ENCODE results near the gene TBX4.
A peak's percentile ranks its signal among the peaks of the same experiment; 100 is the strongest.
"Not testable (repeated sequence)": the region's sequence is repeated elsewhere in the genome, so short reads cannot be mapped to it uniquely, and the experiment has no call there.

TBX4 gene

GRCh38 chr17:61492759-61493526 lies 40.7 kb downstream of the TBX4 start:
- peak; percentile 18 for DNase-seq (ENCODE audit: low read depth)
- no peak for TF ChIP-seq CTCF (IDR thresholded peaks at IDR 0.05; ENCODE audit: low read length, missing control alignments)
- H3K4me3 ChIP-seq (replicated peaks; ENCODE audit: low read depth, low read length), result no peak overlapping the region

DNA sequence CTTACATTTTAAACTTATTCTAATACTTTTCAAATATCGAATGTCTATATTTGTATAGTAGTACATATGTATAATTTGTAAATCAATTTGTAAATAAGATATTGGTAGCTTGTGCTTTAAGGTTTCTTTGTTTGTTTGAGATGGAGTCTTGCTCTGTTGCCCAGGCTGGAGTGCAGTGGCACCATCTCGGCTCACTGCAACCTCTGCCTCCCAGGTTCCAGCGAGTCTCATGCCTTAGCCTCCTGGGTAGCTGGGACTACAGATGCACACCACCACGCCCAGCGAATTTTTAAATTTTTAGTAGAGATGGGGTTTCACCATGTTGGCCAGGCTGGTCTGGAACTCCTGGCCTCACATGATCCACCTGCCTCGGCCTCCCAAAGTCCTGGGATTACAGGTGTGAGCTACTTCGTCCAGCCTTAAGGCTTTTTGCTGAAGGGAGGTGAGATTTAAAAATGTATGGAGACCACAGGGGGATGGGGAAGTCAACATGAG lies 41.7 kb downstream of the TBX4 start:
- not testable (repeated sequence) for H3K4me3 ChIP-seq (replicated peaks; ENCODE audit: low read depth, low read length); DNase-seq (ENCODE audit: low read depth)

DNA sequence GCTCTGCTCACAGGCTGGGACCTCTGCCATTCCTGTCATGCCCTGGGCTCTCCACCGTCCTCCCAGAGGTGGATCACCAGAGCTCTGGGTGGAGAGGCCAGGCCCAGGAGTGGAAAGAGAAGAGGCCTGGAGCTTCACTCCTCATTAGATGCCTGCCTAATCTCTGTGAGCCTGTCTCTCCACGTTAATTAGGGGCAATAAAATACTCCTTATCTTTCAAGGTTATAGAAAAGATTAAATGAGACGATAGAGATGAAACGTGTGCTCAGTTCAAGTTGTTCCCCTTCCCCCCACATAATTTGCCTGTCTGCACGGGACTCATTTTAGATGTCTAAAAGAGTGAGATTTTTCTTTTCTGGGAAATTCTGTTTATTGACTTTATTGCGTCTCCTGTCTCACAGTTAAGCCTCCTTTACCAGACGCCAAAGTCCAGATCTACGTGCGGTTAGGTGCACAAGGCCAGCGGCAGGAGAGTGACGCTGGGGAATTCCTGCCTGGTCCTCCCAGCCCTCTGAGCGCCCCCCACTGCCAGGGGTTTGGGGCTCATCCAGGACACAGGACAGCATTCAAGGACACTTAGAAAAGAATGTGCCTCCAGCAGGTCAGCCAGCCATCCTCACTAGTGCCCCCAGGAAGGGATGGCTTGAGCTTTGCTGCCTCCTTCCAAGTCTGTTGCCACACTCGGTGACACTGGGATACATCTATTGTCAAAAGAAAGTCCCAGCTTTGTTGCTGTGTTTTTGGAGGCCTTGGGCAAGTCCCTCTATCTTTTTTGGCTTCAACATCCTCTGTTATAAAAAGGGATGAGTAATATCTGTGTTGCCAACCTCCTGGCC lies 42.3 kb downstream of the TBX4 start:
- no peak for DNase-seq (ENCODE audit: low read depth)
- H3K4me3 ChIP-seq (replicated peaks; ENCODE audit: low read depth, low read length), result no peak overlapping the region
- TF ChIP-seq CTCF (IDR thresholded peaks at IDR 0.05; ENCODE audit: low read length, missing control alignments), result no peak

GRCh38 chr17:61495161-61495857 lies 43.1 kb downstream of the TBX4 start:
- no peak for TF ChIP-seq CTCF (IDR thresholded peaks at IDR 0.05; ENCODE audit: low read length, missing control alignments)
- no peak overlapping the region for H3K4me3 ChIP-seq (replicated peaks; ENCODE audit: low read depth, low read length)
- peak; percentile 14 for DNase-seq (ENCODE audit: low read depth)

DNA sequence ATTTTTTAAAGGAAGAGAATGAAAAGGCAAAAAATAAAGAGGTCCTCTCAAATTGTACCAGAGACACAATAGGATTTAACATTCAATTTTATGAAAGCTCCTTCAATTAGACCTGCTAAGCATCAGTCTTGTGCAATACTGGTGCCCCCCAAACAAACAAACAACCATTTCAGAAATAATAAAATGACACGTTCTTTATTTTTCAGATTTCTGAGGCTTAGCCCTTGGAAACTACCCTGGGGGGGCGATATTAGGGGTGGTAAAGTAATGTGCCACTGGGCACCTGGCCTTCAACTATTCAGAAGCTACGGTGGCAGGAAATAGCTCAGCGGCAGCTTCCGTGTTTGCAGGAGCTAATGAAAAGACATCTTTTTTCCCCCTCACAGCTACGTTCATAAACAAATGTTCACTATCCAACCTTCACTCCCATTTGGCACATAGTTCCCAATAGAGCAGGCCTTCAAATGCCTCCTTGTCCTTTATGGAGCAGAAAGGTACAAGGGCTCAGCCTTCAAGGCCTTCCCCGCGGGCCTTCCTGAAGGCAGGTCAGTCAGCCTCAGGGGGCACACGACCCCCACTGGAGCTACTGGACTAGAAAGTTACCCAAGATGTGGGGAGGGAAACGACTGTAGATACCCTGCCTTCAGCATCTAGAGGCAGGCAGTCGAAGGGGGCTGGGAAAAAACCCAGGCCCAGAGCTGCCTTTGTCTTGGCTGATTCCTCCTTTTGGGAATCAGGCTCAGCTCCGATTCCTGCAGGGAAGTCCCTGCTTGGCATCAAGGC lies 44.1 kb downstream of the TBX4 start:
- DNase-seq (ENCODE audit: low read depth), result no peak
- no peak for TF ChIP-seq CTCF (IDR thresholded peaks at IDR 0.05; ENCODE audit: low read length, missing control alignments)
- no peak overlapping the region for H3K4me3 ChIP-seq (replicated peaks; ENCODE audit: low read depth, low read length)

DNA sequence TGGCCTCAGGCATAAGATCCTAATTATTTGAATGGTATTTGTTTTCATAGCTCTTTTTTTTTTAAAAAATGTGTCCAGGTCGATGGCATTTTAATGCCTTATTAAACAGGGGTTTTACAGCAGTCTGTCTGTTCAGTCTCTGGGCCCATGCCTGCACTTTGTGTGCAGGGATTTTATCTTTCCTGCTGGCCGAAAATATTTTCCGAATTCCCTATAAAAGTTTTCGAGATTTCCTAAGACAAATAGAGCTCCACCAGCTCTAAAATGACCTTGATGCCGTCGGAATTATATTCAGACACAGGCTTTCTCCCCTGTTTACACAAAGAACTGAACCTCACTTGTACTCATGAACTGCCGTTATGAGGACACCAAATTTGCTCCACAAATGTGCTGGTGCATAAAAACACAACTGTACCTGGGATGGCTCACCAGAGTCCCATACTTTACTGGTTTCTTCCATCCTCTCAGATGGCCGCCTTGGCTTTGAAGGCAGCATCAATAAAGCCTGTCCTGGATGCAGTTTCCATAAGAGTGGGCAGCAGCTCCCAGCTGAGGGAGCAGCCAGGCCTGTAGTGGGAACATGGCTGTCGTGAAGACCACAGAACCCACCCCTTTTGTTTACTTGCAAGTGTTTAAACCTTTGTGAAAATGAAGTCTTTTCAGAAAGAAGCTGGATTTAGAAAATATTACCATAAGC lies 44.9 kb downstream of the TBX4 start:
- TF ChIP-seq CTCF (IDR thresholded peaks at IDR 0.05; ENCODE audit: low read length, missing control alignments), result no peak
- no peak overlapping the region for H3K4me3 ChIP-seq (replicated peaks; ENCODE audit: low read depth, low read length)
- DNase-seq (ENCODE audit: low read depth), result no peak

All from fibroblast of pulmonary artery (primary cell).